ENCODE data around the gene COG2.

GRCh38 chr1:230696218-230696617 lies 53.9 kb downstream of the COG2 start:
- TF ChIP-seq CTCF (optimal IDR thresholded peaks at IDR 0.05 in 1 of 3, IDR thresholded peaks at IDR 0.05 in 1 of 3, conservative IDR thresholded peaks at IDR 0.05 in 1 of 3; ENCODE audit: extremely low read depth in 1 of 3, insufficient read depth in 2 of 3, low read length in 3 of 3) = no peak
- no peak for TF ChIP-seq EZH2 (IDR thresholded peaks at IDR 0.05; ENCODE audit: low read length)

All from keratinocyte (primary cell).